Lower lobe of right lung (tissue), 2 donors: Measurements from ENCODE around the gene ZNRF2. TPM values are rescaled to one million over a fixed set of nuclear protein-coding genes. Genes with fewer than 3 reads are reported as not detected.
A peak's percentile ranks its signal among the peaks of the same experiment; 100 is the strongest.

ENCODE experiments used
- ATAC-seq, 2 donors: fragments of 200-7000 bp; cut with Tn5 transposase; one replicate each; pipeline ENCODE4 v1.9.1; 2020 to 2022; ENCODE audit warnings: mild to moderate bottlenecking in 2 of 2, moderate library complexity in 2 of 2
- DNase-seq: peaks from one replicate; pipeline ENCODE4 v3.0.0-alpha.2; 2020
- H3K27ac ChIP-seq: fragments of 200-600 bp; one replicate; pipeline ENCODE4 v1.8.0; 2022
- H3K27me3 ChIP-seq: fragments of 200-600 bp; one replicate; pipeline ENCODE4 v1.8.0; 2022; ENCODE audit warnings: low read depth
- H3K36me3 ChIP-seq: fragments of 200-600 bp; one replicate; pipeline ENCODE4 v1.8.0; 2022; ENCODE audit warnings: mild to moderate bottlenecking
- H3K4me1 ChIP-seq: fragments of 200-600 bp; one replicate; pipeline ENCODE4 v1.8.0; 2022
- H3K4me3 ChIP-seq: fragments of 200-600 bp; one replicate; pipeline ENCODE4 v1.8.0; 2022; ENCODE audit warnings: mild to moderate bottlenecking
- H3K9me3 ChIP-seq: fragments of 200-600 bp; one replicate; pipeline ENCODE4 v1.8.0; 2022
- intact Hi-C: fragments of 100-400 bp; cut with DNase I; formaldehyde crosslinking; loops from one replicate; pipeline ENCODE4 v1.11.0; 2022
- total RNA-seq: library from RNA; stranded (reverse); fragmentation: NEBNext Ultra II Directional; extraction: Animal tissue kit (Norgen Biotek cat#: 25700); gene quantifications from one replicate; pipeline ENCODE4 v1.2.1, GENCODE V29; 2021
- TF ChIP-seq, protein P1 (sequence below): fragments of 200-600 bp; IDR thresholded peaks from one replicate; pipeline ENCODE4 v1.8.0; 2022; ENCODE audit warnings: antibody characterized with exemption, mild to moderate bottlenecking
- donor health status: DM: no; HTN: yes; CAD: no; lungs with severe emphysema.

ZNRF2 gene
- total RNA-seq, 1 donor from 2014 or later = 26.6 TPM

DNA sequence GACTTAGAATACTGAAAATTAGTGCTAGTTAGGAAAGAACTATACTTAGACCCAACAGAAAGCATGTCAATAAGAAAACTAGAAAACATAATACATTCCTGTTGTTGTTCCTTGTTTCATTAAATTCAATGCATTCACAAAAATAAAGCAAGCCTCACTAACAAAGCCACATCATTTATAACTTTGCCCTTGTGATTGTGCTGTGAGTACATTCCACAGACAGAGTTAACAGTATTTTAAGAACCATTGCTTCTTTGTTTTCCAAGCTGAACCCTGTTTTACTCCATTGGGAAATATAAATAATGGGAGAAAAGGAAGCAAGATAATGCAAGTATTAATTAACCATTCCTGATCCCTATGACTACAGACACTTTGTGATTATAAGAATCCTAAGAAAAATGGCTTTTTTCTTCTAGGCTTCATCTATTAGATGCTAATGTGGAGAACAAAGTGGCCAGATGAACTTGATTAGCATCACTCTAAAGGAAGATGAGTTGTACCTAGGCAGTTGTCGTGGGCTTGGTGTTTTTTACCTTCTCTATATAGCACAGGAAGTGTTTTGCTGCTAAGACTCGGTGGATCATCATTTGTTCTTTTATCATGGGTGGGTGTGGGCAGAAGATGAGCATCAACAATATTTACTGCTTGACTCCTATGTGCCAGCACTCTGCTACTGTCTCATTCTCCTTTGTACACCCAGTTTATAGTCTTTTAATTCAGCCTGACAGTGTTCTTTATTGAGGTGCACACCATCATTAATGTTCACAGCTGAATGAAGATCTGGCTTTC lies 34.2 kb upstream of the ZNRF2 start:
- ATAC-seq (no peak), DNase-seq (no peak)
- no peaks in the 10 kb centered on the region for H3K27me3 ChIP-seq
- intact Hi-C loops = no loop called here
- peaks cover 39% of the 10 kb centered on the region for H3K4me1 ChIP-seq
- H3K27ac ChIP-seq = no peak overlapping the region
- no peak overlapping the region for H3K4me3 ChIP-seq
- TF ChIP-seq, protein P1, sequence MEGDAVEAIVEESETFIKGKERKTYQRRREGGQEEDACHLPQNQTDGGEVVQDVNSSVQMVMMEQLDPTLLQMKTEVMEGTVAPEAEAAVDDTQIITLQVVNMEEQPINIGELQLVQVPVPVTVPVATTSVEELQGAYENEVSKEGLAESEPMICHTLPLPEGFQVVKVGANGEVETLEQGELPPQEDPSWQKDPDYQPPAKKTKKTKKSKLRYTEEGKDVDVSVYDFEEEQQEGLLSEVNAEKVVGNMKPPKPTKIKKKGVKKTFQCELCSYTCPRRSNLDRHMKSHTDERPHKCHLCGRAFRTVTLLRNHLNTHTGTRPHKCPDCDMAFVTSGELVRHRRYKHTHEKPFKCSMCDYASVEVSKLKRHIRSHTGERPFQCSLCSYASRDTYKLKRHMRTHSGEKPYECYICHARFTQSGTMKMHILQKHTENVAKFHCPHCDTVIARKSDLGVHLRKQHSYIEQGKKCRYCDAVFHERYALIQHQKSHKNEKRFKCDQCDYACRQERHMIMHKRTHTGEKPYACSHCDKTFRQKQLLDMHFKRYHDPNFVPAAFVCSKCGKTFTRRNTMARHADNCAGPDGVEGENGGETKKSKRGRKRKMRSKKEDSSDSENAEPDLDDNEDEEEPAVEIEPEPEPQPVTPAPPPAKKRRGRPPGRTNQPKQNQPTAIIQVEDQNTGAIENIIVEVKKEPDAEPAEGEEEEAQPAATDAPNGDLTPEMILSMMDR = no peak
- H3K9me3 ChIP-seq = no peaks in the 10 kb centered on the region
- H3K36me3 ChIP-seq = no peaks in the 10 kb centered on the region

DNA sequence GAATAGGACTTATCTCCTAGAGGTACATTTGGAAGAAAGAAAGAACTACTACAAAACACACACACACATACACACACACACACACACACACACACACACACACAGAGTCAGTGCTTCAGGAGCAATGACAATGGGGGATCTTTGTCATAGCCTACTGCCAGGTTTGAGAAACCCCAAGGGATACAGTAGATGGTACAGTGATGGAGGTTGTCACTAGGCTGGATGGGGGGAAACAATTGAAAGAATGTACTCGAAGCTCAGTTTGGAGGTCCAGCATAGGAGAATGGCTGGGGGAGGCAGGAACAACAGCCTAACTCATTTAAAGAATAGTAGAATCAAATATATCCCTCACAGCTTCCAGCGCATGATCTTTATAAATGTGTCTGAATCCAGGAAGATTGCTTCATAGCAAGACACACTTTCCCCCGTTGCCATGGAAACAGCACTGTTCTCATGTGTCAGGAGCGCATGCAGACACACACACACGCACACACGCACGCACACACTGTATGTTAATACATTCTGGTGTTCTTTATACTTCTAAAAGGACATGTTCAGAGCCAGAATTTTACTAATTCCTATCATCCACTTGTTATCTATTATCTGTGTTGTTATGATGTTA lies 32.6 kb upstream of the ZNRF2 start:
- Histone ChIP-seq H3K9me3 (no peaks in the 10 kb centered on the region), H3K27ac (no peak overlapping the region), H3K4me1 (peaks cover 39% of the 10 kb centered on the region), H3K27me3 (no peaks in the 10 kb centered on the region), H3K36me3 (no peaks in the 10 kb centered on the region), H3K4me3 (no peak overlapping the region)
- TF ChIP-seq, protein P1 = no peak
- DNase-seq (no peak), ATAC-seq (no peak)
- intact Hi-C loops = no loop called here

DNA sequence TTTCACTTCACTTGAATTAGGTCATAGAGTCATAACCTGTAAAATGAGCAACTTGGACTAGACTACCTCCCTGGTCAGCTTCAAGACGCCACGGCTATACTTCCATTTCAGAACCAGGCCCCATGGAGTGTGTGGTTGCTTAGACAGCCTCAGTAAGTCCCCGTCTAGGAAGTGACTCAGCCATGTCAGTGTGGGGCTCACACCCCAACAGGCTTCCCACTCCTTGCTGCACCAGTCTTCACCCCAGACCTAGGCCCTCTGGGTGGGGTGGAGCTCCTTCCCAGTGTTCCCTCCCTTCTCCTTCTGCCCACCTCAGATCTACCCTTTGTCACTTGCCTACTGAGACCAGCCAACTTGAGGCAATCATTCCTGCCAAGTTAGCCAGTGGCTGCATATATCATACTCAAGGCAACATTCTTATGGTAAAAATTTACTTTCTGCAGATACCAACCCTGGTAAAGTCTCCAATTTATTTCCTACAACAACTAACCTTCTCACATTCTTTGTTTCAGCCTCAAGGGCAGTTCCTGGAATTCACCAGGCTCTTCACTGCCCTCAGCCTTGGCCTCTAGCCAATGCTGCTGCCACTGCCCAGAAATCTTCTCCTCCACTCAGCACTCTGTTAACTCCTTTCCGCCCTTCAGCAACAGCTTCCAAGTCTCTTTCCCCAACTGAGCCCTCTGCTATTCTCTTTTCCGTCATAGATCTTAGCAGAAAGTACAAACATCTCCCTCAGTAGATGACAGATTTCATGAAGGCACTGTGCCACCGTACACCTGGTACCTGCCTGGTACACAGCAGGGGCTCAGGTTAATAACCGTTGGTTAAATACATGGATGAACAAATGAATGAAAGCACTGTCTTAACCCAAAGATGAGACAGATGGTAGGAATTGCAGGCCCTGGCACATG lies 31.3 kb upstream of the ZNRF2 start:
- no peaks in the 10 kb centered on the region for H3K27me3 ChIP-seq
- H3K4me1 ChIP-seq = peaks cover 31% of the 10 kb centered on the region
- ATAC-seq (peak; percentile 83 to 90), DNase-seq (peak; percentile 77)
- no peaks in the 10 kb centered on the region for H3K9me3 ChIP-seq
- intact Hi-C loops = no loop called here
- H3K4me3 ChIP-seq = no peak overlapping the region
- TF ChIP-seq, protein P1 = no peak
- peak overlapping the region; percentile 54 for H3K27ac ChIP-seq
- H3K36me3 ChIP-seq = no peaks in the 10 kb centered on the region

DNA sequence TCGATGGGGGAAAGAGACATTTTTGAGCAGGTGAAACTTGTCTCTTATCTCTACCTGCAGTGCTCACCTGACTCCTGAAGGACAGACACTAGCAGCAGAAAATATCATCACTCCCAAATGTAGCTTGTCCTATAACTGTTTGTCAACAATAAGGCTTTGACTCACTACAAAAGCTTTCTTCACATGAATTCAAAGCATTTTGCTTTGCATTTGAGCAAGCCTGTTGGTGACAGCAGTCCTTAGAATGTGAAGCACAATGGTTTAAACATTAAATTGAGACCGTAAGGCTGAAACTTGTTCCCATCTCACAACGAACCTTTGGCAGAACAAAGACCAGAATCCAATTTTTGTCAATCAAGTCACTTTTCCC lies 30.6 kb upstream of the ZNRF2 start:
- no peaks in the 10 kb centered on the region for H3K9me3 ChIP-seq
- H3K4me3 ChIP-seq = no peak overlapping the region
- peaks cover 31% of the 10 kb centered on the region for H3K4me1 ChIP-seq
- intact Hi-C loops = no loop called here
- H3K27me3 ChIP-seq = no peaks in the 10 kb centered on the region
- no peak overlapping the region for H3K27ac ChIP-seq
- TF ChIP-seq, protein P1 = no peak
- ATAC-seq (no peak), DNase-seq (no peak)
- H3K36me3 ChIP-seq = no peaks in the 10 kb centered on the region

DNA sequence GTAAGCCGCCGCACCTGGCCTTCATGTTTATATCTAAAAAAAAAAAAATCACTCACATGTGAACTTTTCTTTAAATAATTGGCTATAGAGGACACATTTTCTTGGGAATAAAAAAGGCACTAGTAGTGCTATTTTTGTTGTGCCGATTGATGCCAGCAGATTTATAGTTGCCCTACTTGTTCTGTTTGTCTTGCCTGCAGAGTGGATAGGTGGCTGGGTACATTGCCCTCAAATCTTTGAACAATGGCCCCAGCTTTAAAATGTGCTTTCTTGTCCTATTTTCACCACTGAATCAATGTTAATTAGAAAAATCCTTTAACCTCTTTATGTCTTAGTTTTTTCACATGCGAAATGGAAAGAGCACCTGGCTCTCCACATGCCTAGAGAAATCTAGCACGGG lies 30.1 kb upstream of the ZNRF2 start:
- H3K36me3 ChIP-seq = no peaks in the 10 kb centered on the region
- ATAC-seq (peak in 1 of 2 donors; percentile 45), DNase-seq (no peak)
- TF ChIP-seq, protein P1 = no peak
- intact Hi-C loops = no loop called here
- H3K9me3 ChIP-seq = no peaks in the 10 kb centered on the region
- no peak overlapping the region for H3K27ac ChIP-seq
- no peak overlapping the region for H3K4me3 ChIP-seq
- no peaks in the 10 kb centered on the region for H3K27me3 ChIP-seq
- peaks cover 28% of the 10 kb centered on the region for H3K4me1 ChIP-seq
